Right atrium auricular region (tissue), 2 donors: ENCODE measurements around the gene NR2F1-AS1. TPM values are rescaled to one million over a fixed set of nuclear protein-coding genes. Genes with fewer than 3 reads are reported as not detected.

Experiments
- DNase-seq: peaks from one replicate; pipeline ENCODE4 v3.0.0-alpha.2; 2019; ENCODE audit warnings: low spot score
- H3K27ac ChIP-seq, 2 donors: fragments of 200-600 bp; sonication (generic); 1 replicate in 1 of 2; 2 replicates in 1 of 2; pipeline ENCODE4 v1.5.1; 2016 to 2019
- H3K27me3 ChIP-seq, 2 donors: fragments of 200-600 bp; sonication (generic); one replicate each; pipeline versions ENCODE4 v1.5.1 to v1.6.0; 2017 to 2019
- H3K36me3 ChIP-seq: fragments of 200-600 bp; sonication (generic); one replicate; pipeline ENCODE4 v1.5.1; 2016
- H3K4me1 ChIP-seq, 2 donors: fragments of 200-600 bp; sonication (generic); one replicate each; pipeline versions ENCODE4 v1.5.1 to v1.6.0; 2017 to 2019
- H3K4me3 ChIP-seq, 2 donors: fragments of 200-600 bp; sonication (generic); 1 replicate in 1 of 2; 2 replicates in 1 of 2; pipeline ENCODE4 v1.5.1; 2017 to 2019; ENCODE audit warnings: mild to moderate bottlenecking in 1 of 2, moderate library complexity in 1 of 2
- H3K9me3 ChIP-seq, 2 donors: fragments of 200-600 bp; sonication (generic); one replicate each; pipeline ENCODE4 v1.5.1; 2019
- total RNA-seq, 2 donors: library from RNA; depleted of rRNA; stranded (reverse); fragments of >200 nt; gene quantifications; one replicate each; pipeline ENCODE4 v1.1.0, GENCODE V29; 2016
- TF ChIP-seq, protein P1 (sequence below), 2 donors: fragments of 200-600 bp; sonication (generic); IDR thresholded peaks; one replicate each; pipeline ENCODE4 v1.5.1; 2019; ENCODE audit warnings: antibody characterized with exemption in 2 of 2

Gene NR2F1-AS1
- total RNA-seq, 2 donors from 2014 or later = 7.1 to 11.0 TPM

GRCh38 chr5:93409691-93410090, 171.3 kb downstream of the NR2F1-AS1 start:
- Histone ChIP-seq H3K4me3 (no peak overlapping the region), H3K27me3 (no peaks in the 10 kb centered on the region), H3K4me1 (no peaks in the 10 kb centered on the region), H3K36me3 (no peaks in the 10 kb centered on the region), H3K27ac (no peak overlapping the region), H3K9me3 (no peaks in the 10 kb centered on the region)
- DNase-seq = no peak
- TF ChIP-seq, protein P1, sequence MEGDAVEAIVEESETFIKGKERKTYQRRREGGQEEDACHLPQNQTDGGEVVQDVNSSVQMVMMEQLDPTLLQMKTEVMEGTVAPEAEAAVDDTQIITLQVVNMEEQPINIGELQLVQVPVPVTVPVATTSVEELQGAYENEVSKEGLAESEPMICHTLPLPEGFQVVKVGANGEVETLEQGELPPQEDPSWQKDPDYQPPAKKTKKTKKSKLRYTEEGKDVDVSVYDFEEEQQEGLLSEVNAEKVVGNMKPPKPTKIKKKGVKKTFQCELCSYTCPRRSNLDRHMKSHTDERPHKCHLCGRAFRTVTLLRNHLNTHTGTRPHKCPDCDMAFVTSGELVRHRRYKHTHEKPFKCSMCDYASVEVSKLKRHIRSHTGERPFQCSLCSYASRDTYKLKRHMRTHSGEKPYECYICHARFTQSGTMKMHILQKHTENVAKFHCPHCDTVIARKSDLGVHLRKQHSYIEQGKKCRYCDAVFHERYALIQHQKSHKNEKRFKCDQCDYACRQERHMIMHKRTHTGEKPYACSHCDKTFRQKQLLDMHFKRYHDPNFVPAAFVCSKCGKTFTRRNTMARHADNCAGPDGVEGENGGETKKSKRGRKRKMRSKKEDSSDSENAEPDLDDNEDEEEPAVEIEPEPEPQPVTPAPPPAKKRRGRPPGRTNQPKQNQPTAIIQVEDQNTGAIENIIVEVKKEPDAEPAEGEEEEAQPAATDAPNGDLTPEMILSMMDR (IDR thresholded peaks at IDR 0.05) = no peak

DNA sequence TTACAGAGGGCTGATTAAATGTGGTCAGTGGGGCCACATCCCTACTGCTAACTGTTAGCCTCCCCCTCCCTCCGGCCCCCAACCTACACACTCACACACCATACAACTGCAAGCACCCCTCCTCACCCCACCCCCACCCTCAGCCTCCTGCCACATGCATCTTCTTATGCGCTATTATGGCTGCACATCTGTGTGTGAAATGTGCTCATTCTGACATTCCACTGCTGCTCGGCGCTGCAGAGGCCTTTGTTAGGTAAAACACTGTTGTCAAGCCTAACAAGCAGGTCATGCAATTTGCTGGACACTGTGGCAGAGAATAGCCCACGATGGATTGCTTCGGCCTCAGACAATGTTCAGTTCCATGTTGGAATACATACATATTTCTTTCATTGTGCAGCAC, 173.6 kb downstream of the NR2F1-AS1 start:
- H3K27me3 ChIP-seq = no peaks in the 10 kb centered on the region
- H3K27ac ChIP-seq = no peak overlapping the region
- no peaks in the 10 kb centered on the region for H3K4me1 ChIP-seq
- H3K4me3 ChIP-seq = no peak overlapping the region
- no peaks in the 10 kb centered on the region for H3K9me3 ChIP-seq
- TF ChIP-seq, protein P1 (IDR thresholded peaks at IDR 0.05) = no peak
- H3K36me3 ChIP-seq = no peaks in the 10 kb centered on the region
- no peak for DNase-seq

- Histone ChIP-seq H3K27me3 (no peaks in the 10 kb centered on the region), H3K4me1 (no peaks in the 10 kb centered on the region), H3K36me3 (no peaks in the 10 kb centered on the region), H3K27ac (no peak overlapping the region), H3K4me3 (no peak overlapping the region), H3K9me3 (no peaks in the 10 kb centered on the region)
- DNase-seq = no peak
- TF ChIP-seq, protein P1 (IDR thresholded peaks at IDR 0.05) = no peak
Measured at GRCh38 chr5:93406971-93407401, 174.0 kb downstream of the NR2F1-AS1 start.

DNA sequence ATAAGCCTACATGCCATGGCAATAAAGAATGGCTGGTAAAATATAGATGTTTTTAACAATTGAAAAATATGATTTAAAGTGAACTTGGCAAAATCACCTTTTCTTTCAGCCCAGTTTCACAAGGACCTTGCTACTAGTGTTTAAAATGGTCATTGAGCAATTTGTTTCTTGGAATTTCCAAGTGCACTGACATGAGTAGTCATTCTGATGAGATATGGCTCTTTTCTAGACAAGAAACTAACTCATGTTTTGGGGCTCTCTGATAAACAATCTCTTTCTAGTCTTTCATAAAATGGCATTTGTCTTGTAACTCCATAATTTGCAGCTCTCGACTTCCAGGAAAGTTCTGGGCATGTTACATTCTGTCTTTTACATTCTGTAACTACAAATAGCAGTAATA, 176.8 kb downstream of the NR2F1-AS1 start:
- Histone ChIP-seq H3K4me1 (no peaks in the 10 kb centered on the region), H3K9me3 (no peaks in the 10 kb centered on the region), H3K4me3 (no peak overlapping the region), H3K36me3 (no peaks in the 10 kb centered on the region), H3K27me3 (no peaks in the 10 kb centered on the region), H3K27ac (no peak overlapping the region)
- DNase-seq = no peak
- TF ChIP-seq, protein P1 (IDR thresholded peaks at IDR 0.05) = no peak

- no peak for DNase-seq
- Histone ChIP-seq H3K9me3 (no peaks in the 10 kb centered on the region), H3K27me3 (no peaks in the 10 kb centered on the region), H3K27ac (no peak overlapping the region), H3K4me3 (no peak overlapping the region), H3K36me3 (no peaks in the 10 kb centered on the region), H3K4me1 (no peaks in the 10 kb centered on the region)
- TF ChIP-seq, protein P1 (IDR thresholded peaks at IDR 0.05) = no peak
Measured at GRCh38 chr5:93403141-93403928, 177.7 kb downstream of the NR2F1-AS1 start.

- TF ChIP-seq, protein P1 (IDR thresholded peaks at IDR 0.05) = no peak
- Histone ChIP-seq H3K27me3 (no peaks in the 10 kb centered on the region), H3K4me1 (no peaks in the 10 kb centered on the region), H3K27ac (no peak overlapping the region), H3K9me3 (no peaks in the 10 kb centered on the region), H3K4me3 (no peak overlapping the region), H3K36me3 (no peaks in the 10 kb centered on the region)
- DNase-seq = no peak
Measured at GRCh38 chr5:93402451-93402850, 178.6 kb downstream of the NR2F1-AS1 start.
